HCT116 (cell line): ENCODE measurements around the gene CPNE4.

Experiments used
- CBX3 ChIP-seq: IDR thresholded peaks from 2 replicates; pipeline ENCODE4 v1.6.1; 2012; ENCODE audit warnings: low read depth
- EGR1 ChIP-seq: IDR thresholded peaks from 2 replicates; pipeline ENCODE4 v1.6.1; 2012; ENCODE audit warnings: low read depth
- EZH2phosphoT487 ChIP-seq: fragments of 200-600 bp; IDR thresholded peaks from 2 replicates; pipeline ENCODE4 v1.6.1; 2018; ENCODE audit warnings: antibody characterized with exemption, borderline replicate concordance
- JUND ChIP-seq: IDR thresholded peaks from 2 replicates; pipeline ENCODE4 v1.6.1; 2012
- POLR2A ChIP-seq: IDR thresholded peaks from 2 replicates; pipeline ENCODE4 v1.7.0; 2011; ENCODE audit warnings: borderline replicate concordance; ENCODE audit not compliant: insufficient read depth, insufficient read length; ENCODE audit errors: extremely low read depth
- POLR2AphosphoS5 ChIP-seq: IDR thresholded peaks from 2 replicates; pipeline ENCODE4 v1.6.1; 2011; ENCODE audit warnings: mild to moderate bottlenecking, low read depth, low read length, moderate library complexity
- RAD21 ChIP-seq: IDR thresholded peaks from 2 replicates; pipeline ENCODE4 v1.6.1; 2012; ENCODE audit warnings: low read depth, mild to moderate bottlenecking
- SIN3A ChIP-seq: IDR thresholded peaks from 2 replicates; pipeline ENCODE4 v1.6.1; 2012; ENCODE audit warnings: low read depth
- SRF ChIP-seq: IDR thresholded peaks from 2 replicates; pipeline ENCODE4 v1.6.1; 2012; ENCODE audit warnings: low read depth
- YY1 ChIP-seq: IDR thresholded peaks from 2 replicates; pipeline ENCODE4 v1.6.1; 2011; ENCODE audit warnings: low read length, low read depth, moderate library complexity, mild to moderate bottlenecking; ENCODE audit not compliant: insufficient replicate concordance; ENCODE audit errors: extremely low read depth
- TF ChIP-seq, protein P1 (sequence below), 3 experiments: fragments of 200-600 bp in 1 of 3; sonication (generic) in 1 of 3; IDR thresholded peaks in 2 of 3; conservative IDR thresholded peaks in 1 of 3; 2 replicates each; pipeline ENCODE4 v1.5.1; 2012 to 2017; ENCODE audit warnings: low read depth in 2 of 3, low read length in 2 of 3, antibody characterized with exemption in 1 of 3, borderline replicate concordance in 1 of 3, control low read depth in 1 of 3, mild to moderate bottlenecking in 1 of 3, mixed read lengths in 1 of 3, mixed run types in 1 of 3, moderate library complexity in 1 of 3; ENCODE audit not compliant: insufficient read depth in 1 of 3
- TF ChIP-seq, protein P2 (sequence below): IDR thresholded peaks from 2 replicates; pipeline ENCODE4 v1.6.1; 2012; ENCODE audit warnings: low read depth
- TF ChIP-seq, protein P3 (sequence below): IDR thresholded peaks from 2 replicates; pipeline ENCODE4 v1.6.1; 2012
- TF ChIP-seq, protein P4 (sequence below): IDR thresholded peaks from 2 replicates; pipeline ENCODE4 v1.6.1; 2011; ENCODE audit warnings: mild to moderate bottlenecking, low read length, moderate library complexity; ENCODE audit not compliant: insufficient replicate concordance; ENCODE audit errors: extremely low read depth

DNA sequence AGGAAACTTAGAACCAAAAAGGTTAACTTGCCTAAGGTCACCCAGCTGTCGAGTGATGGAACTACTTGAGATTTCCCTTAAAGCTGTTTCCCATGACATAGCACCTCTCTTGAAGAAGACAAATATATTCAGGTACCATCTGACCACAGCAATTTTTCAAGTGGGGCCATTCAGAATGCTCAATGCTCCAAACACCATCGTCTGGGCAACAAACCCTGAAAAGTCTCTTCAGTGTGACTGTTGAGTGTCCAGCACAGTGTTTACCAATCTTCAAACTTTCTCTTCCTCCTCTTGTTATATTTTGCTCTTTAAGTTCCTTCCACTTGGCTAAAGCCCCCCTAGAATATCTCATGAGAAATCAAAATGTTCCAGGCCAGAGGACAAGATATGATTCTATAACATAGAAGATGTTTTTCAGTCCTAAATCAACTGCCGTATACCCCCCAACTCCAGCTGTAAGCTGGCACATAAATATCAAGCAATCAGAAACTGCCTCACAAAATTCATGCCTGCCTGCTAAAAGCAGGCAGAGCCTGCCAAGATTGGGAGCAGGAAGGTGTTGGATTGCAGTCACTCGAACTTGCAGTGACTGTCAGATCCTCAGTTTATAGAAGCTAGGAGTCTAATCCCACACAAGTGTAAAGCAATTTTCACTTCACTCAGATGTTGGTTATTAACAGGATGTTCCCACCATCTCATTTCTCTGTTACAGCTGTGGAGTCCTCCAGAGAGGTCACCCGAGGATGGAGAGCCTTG, 301.6 kb downstream of the CPNE4 start:
- TF ChIP-seq, protein P1, sequence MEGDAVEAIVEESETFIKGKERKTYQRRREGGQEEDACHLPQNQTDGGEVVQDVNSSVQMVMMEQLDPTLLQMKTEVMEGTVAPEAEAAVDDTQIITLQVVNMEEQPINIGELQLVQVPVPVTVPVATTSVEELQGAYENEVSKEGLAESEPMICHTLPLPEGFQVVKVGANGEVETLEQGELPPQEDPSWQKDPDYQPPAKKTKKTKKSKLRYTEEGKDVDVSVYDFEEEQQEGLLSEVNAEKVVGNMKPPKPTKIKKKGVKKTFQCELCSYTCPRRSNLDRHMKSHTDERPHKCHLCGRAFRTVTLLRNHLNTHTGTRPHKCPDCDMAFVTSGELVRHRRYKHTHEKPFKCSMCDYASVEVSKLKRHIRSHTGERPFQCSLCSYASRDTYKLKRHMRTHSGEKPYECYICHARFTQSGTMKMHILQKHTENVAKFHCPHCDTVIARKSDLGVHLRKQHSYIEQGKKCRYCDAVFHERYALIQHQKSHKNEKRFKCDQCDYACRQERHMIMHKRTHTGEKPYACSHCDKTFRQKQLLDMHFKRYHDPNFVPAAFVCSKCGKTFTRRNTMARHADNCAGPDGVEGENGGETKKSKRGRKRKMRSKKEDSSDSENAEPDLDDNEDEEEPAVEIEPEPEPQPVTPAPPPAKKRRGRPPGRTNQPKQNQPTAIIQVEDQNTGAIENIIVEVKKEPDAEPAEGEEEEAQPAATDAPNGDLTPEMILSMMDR (IDR thresholded peaks at IDR 0.05 in 2 of 3, conservative IDR thresholded peaks at IDR 0.05 in 1 of 3; ENCODE audit: borderline replicate concordance in 1 of 3, insufficient read depth in 1 of 3, low read depth in 2 of 3, low read length in 2 of 3): no peak
- TF ChIP-seq, protein P2, sequence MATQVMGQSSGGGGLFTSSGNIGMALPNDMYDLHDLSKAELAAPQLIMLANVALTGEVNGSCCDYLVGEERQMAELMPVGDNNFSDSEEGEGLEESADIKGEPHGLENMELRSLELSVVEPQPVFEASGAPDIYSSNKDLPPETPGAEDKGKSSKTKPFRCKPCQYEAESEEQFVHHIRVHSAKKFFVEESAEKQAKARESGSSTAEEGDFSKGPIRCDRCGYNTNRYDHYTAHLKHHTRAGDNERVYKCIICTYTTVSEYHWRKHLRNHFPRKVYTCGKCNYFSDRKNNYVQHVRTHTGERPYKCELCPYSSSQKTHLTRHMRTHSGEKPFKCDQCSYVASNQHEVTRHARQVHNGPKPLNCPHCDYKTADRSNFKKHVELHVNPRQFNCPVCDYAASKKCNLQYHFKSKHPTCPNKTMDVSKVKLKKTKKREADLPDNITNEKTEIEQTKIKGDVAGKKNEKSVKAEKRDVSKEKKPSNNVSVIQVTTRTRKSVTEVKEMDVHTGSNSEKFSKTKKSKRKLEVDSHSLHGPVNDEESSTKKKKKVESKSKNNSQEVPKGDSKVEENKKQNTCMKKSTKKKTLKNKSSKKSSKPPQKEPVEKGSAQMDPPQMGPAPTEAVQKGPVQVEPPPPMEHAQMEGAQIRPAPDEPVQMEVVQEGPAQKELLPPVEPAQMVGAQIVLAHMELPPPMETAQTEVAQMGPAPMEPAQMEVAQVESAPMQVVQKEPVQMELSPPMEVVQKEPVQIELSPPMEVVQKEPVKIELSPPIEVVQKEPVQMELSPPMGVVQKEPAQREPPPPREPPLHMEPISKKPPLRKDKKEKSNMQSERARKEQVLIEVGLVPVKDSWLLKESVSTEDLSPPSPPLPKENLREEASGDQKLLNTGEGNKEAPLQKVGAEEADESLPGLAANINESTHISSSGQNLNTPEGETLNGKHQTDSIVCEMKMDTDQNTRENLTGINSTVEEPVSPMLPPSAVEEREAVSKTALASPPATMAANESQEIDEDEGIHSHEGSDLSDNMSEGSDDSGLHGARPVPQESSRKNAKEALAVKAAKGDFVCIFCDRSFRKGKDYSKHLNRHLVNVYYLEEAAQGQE: no peak
- no peak for TF ChIP-seq RAD21
- TF ChIP-seq SRF: no peak
- TF ChIP-seq, protein P3, sequence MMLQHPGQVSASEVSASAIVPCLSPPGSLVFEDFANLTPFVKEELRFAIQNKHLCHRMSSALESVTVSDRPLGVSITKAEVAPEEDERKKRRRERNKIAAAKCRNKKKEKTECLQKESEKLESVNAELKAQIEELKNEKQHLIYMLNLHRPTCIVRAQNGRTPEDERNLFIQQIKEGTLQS: no peak
- TF ChIP-seq, protein P4, sequence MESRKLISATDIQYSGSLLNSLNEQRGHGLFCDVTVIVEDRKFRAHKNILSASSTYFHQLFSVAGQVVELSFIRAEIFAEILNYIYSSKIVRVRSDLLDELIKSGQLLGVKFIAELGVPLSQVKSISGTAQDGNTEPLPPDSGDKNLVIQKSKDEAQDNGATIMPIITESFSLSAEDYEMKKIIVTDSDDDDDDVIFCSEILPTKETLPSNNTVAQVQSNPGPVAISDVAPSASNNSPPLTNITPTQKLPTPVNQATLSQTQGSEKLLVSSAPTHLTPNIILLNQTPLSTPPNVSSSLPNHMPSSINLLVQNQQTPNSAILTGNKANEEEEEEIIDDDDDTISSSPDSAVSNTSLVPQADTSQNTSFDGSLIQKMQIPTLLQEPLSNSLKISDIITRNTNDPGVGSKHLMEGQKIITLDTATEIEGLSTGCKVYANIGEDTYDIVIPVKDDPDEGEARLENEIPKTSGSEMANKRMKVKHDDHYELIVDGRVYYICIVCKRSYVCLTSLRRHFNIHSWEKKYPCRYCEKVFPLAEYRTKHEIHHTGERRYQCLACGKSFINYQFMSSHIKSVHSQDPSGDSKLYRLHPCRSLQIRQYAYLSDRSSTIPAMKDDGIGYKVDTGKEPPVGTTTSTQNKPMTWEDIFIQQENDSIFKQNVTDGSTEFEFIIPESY: no peak
- no peak for TF ChIP-seq POLR2A
- no peak for TF ChIP-seq YY1
- TF ChIP-seq EZH2phosphoT487: no peak
- no peak for TF ChIP-seq SIN3A
- TF ChIP-seq JUND: no peak
- no peak for TF ChIP-seq EGR1
- no peak for TF ChIP-seq CBX3
- no peak for TF ChIP-seq POLR2AphosphoS5
